ENCODE data around the gene GRAMD4. TPM values are rescaled to one million over a fixed set of nuclear protein-coding genes. Genes with fewer than 3 reads are reported as not detected.
A peak's percentile ranks its signal among the peaks of the same experiment; 100 is the strongest.

GRAMD4 gene
- total RNA-seq, 2 donors from 2014 or later, result 38.0 to 43.3 TPM

- 95 to 98% methylated on average over 16 to 17 of the region's 17 CpGs for WGBS, 2 experiments (ENCODE audit: insufficient coverage in 1 of 2, insufficient read length in 1 of 2)
- H3K27me3 Mint-ChIP-seq (ENCODE audit: insufficient read depth), result no peaks in the 10 kb centered on the region
- TF ChIP-seq, protein P1, sequence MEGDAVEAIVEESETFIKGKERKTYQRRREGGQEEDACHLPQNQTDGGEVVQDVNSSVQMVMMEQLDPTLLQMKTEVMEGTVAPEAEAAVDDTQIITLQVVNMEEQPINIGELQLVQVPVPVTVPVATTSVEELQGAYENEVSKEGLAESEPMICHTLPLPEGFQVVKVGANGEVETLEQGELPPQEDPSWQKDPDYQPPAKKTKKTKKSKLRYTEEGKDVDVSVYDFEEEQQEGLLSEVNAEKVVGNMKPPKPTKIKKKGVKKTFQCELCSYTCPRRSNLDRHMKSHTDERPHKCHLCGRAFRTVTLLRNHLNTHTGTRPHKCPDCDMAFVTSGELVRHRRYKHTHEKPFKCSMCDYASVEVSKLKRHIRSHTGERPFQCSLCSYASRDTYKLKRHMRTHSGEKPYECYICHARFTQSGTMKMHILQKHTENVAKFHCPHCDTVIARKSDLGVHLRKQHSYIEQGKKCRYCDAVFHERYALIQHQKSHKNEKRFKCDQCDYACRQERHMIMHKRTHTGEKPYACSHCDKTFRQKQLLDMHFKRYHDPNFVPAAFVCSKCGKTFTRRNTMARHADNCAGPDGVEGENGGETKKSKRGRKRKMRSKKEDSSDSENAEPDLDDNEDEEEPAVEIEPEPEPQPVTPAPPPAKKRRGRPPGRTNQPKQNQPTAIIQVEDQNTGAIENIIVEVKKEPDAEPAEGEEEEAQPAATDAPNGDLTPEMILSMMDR (conservative IDR thresholded peaks at IDR 0.05), result no peak
- no peak overlapping the region for H3K4me3 Mint-ChIP-seq
- no peaks in the 10 kb centered on the region for H3K4me1 ChIP-seq (ENCODE audit: control insufficient read depth, insufficient read depth, low read length)
- H3K36me3 ChIP-seq (ENCODE audit: control insufficient read depth, insufficient read depth, low read length), result peaks cover 56% of the 10 kb centered on the region
- no peaks in the 10 kb centered on the region for H3K9me3 ChIP-seq (ENCODE audit: control insufficient read depth, low read length)
- H3K27ac ChIP-seq (ENCODE audit: low read depth, low read length), result no peak overlapping the region
- peaks cover 47% of the 10 kb centered on the region for H3K36me3 Mint-ChIP-seq (ENCODE audit: low read depth)
- H3K4me1 Mint-ChIP-seq, result no peaks in the 10 kb centered on the region
- no peak for DNase-seq
- no peak overlapping the region for H3K9ac ChIP-seq (ENCODE audit: extremely low read depth, low read length, poor library complexity, severe bottlenecking)
- no peak overlapping the region for H3K4me3 ChIP-seq (ENCODE audit: low read length)
- H3K9me3 Mint-ChIP-seq, result no peaks in the 10 kb centered on the region
- no peak overlapping the region for H3K27ac Mint-ChIP-seq
- no peaks in the 10 kb centered on the region for H3K27me3 ChIP-seq (ENCODE audit: control insufficient read depth, insufficient read depth, low read length, poor library complexity, severe bottlenecking)
Observed at GRCh38 chr22:46691571-46691970, 71.4 kb downstream of the GRAMD4 start.

GRCh38 chr22:46693634-46694415 lies 73.6 kb downstream of the GRAMD4 start:
- 86 to 89% methylated on average over 14 to 17 of the region's 17 CpGs for WGBS, 2 experiments (ENCODE audit: insufficient coverage in 1 of 2, insufficient read length in 1 of 2)

DNA sequence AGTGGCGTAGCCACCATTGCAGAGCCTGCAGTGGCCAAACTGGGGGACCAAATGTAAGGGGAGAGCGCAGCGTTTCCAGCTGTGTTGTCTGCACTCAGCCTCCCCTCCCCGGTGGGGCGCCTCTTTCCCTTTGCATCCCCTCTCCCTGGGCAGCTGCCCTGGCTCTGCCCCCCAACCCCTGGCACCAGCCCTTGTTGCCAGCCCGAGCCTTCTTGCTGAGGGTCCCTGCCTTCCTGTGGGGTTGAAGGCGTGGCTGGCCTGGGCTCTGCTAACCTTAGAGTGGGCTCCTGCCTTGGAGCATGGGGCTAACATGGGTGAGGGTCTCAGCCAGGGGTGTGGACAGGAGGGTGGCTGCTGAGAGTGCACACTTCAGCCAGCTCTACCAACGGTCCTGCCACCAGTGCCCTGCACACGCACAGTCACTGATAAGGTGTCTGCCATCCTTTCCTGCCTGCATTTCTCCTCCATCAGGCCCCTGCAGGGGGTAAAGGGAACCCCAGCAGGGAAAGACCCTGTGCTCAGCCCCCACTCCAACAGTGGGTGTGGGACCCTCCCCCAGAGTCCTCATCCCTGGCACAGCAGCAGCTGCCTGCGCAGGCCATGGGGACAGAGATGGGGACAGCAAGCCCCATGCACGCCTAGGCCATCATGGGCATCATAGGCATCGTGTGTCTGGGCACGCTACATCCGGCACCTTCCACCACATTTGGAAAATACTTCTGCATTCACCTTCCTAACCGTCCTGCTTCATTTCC lies 74.4 kb downstream of the GRAMD4 start:
- H3K27me3 Mint-ChIP-seq (ENCODE audit: insufficient read depth), result no peaks in the 10 kb centered on the region
- Histone ChIP-seq H3K27me3 (ENCODE audit: control insufficient read depth, insufficient read depth, low read length, poor library complexity, severe bottlenecking) (no peaks in the 10 kb centered on the region), H3K4me1 (ENCODE audit: control insufficient read depth, insufficient read depth, low read length) (no peaks in the 10 kb centered on the region), H3K9ac (ENCODE audit: extremely low read depth, low read length, poor library complexity, severe bottlenecking) (no peak overlapping the region), H3K4me3 (ENCODE audit: low read length) (no peak overlapping the region), H3K27ac (ENCODE audit: low read depth, low read length) (no peak overlapping the region), H3K9me3 (ENCODE audit: control insufficient read depth, low read length) (no peaks in the 10 kb centered on the region), H3K36me3 (ENCODE audit: control insufficient read depth, insufficient read depth, low read length) (peaks cover 64% of the 10 kb centered on the region)
- 90 to 95% methylated on average over 5 to 15 of the region's 15 CpGs for WGBS, 2 experiments (ENCODE audit: insufficient coverage in 1 of 2, insufficient read length in 1 of 2)
- TF ChIP-seq, protein P1 (conservative IDR thresholded peaks at IDR 0.05), result no peak
- H3K4me3 Mint-ChIP-seq, result no peak overlapping the region
- no peak for DNase-seq
- peak overlapping the region; percentile 27 for H3K27ac Mint-ChIP-seq
- H3K4me1 Mint-ChIP-seq, result no peaks in the 10 kb centered on the region
- H3K9me3 Mint-ChIP-seq, result no peaks in the 10 kb centered on the region
- H3K36me3 Mint-ChIP-seq (ENCODE audit: low read depth), result peaks cover 51% of the 10 kb centered on the region

More at GRCh38 chr22:46693634-46694415, 73.6 kb downstream of the GRAMD4 start:
- TF ChIP-seq, protein P1 (conservative IDR thresholded peaks at IDR 0.05), result no peak
- Histone ChIP-seq H3K4me1 (ENCODE audit: control insufficient read depth, insufficient read depth, low read length) (no peaks in the 10 kb centered on the region), H3K27ac (ENCODE audit: low read depth, low read length) (no peak overlapping the region), H3K4me3 (ENCODE audit: low read length) (no peak overlapping the region), H3K9me3 (ENCODE audit: control insufficient read depth, low read length) (no peaks in the 10 kb centered on the region), H3K27me3 (ENCODE audit: control insufficient read depth, insufficient read depth, low read length, poor library complexity, severe bottlenecking) (no peaks in the 10 kb centered on the region), H3K9ac (ENCODE audit: extremely low read depth, low read length, poor library complexity, severe bottlenecking) (no peak overlapping the region), H3K36me3 (ENCODE audit: control insufficient read depth, insufficient read depth, low read length) (peaks cover 59% of the 10 kb centered on the region)
- H3K9me3 Mint-ChIP-seq, result no peaks in the 10 kb centered on the region
- peaks cover 50% of the 10 kb centered on the region for H3K36me3 Mint-ChIP-seq (ENCODE audit: low read depth)
- H3K4me3 Mint-ChIP-seq, result no peak overlapping the region
- H3K27me3 Mint-ChIP-seq (ENCODE audit: insufficient read depth), result no peaks in the 10 kb centered on the region
- H3K4me1 Mint-ChIP-seq, result no peaks in the 10 kb centered on the region
- H3K27ac Mint-ChIP-seq, result peak overlapping the region; percentile 27
- no peak for DNase-seq
